Femur (tissue), 1 donor: Measurements from ENCODE around the gene LURAP1L.
A peak's percentile ranks its signal among the peaks of the same experiment; 100 is the strongest.

Experiments used
- DNase-seq: peaks from one replicate; pipeline ENCODE4 v3.0.0-alpha.2; 2017

LURAP1L gene

GRCh38 chr9:12774861-12775678 lies at the start of gene LURAP1L:
TSS of gene LURAP1L (plus strand) at chr9:12775020. CDS start at chr9:12775716, 696 bp downstream.
- DNase-seq, result peak; percentile 83

- no peak for DNase-seq
These were observed 48.0 kb upstream of the LURAP1L start for GRCh38 chr9:12726795-12727194.

- no peak for DNase-seq
These were observed 44.6 kb upstream of the LURAP1L start for GRCh38 chr9:12730198-12730597.

GRCh38 chr9:12730927-12731326 lies 43.9 kb upstream of the LURAP1L start:
- no peak for DNase-seq

GRCh38 chr9:12732971-12733370 lies 41.8 kb upstream of the LURAP1L start:
- DNase-seq, result no peak

- no peak for DNase-seq
These were observed 39.2 kb upstream of the LURAP1L start for GRCh38 chr9:12735665-12736064.

- no peak for DNase-seq
These were observed 36.9 kb upstream of the LURAP1L start for GRCh38 chr9:12737871-12738270.

GRCh38 chr9:12739014-12739652 lies 35.7 kb upstream of the LURAP1L start:
- DNase-seq, result no peak

GRCh38 chr9:12740845-12741244 lies 34.0 kb upstream of the LURAP1L start:
- DNase-seq, result no peak

GRCh38 chr9:12748016-12748415 lies 26.8 kb upstream of the LURAP1L start:
- no peak for DNase-seq

- no peak for DNase-seq
These were observed 25.9 kb upstream of the LURAP1L start for GRCh38 chr9:12748954-12749353.

- DNase-seq, result no peak
These were observed 20.9 kb upstream of the LURAP1L start for GRCh38 chr9:12753931-12754330.

- DNase-seq, result no peak
These were observed 15.1 kb upstream of the LURAP1L start for GRCh38 chr9:12759761-12760160.

- no peak for DNase-seq
These were observed 14.1 kb upstream of the LURAP1L start for GRCh38 chr9:12760758-12761157.

GRCh38 chr9:12764150-12764549 lies 10.7 kb upstream of the LURAP1L start:
- DNase-seq, result no peak

- no peak for DNase-seq
These were observed 9.6 kb upstream of the LURAP1L start for GRCh38 chr9:12765088-12765798.

- no peak for DNase-seq
These were observed 8.5 kb upstream of the LURAP1L start for GRCh38 chr9:12766357-12766756.

GRCh38 chr9:12770261-12770660 lies 4.6 kb upstream of the LURAP1L start:
- no peak for DNase-seq

- no peak for DNase-seq
These were observed 2.9 kb upstream of the LURAP1L start for GRCh38 chr9:12771891-12772290.

GRCh38 chr9:12773562-12773961 lies 1.3 kb upstream of the LURAP1L start:
- no peak for DNase-seq

GRCh38 chr9:12775679-12776512 lies 1.1 kb downstream of the LURAP1L start:
- DNase-seq, result peak; percentile 81

GRCh38 chr9:12776513-12777055 lies 1.8 kb downstream of the LURAP1L start:
- peak; percentile 93 for DNase-seq
